ENCODE data around the gene FBXL19. TPM values are rescaled to one million over a fixed set of nuclear protein-coding genes. Genes with fewer than 3 reads are reported as not detected.

The FBXL19 gene
- total and polyA plus RNA-seq, 2 of the 8 experiments (the other 6 are each of a cell fraction or from before 2014, with no cell fraction given) = 47.2 to 72.2 TPM

GRCh38 chr16:30910427-30911029, 12.8 kb upstream of the FBXL19 start:
- Histone ChIP-seq H2BK15ac (ENCODE audit: low read length) (peak overlapping the region; percentile 73; the same call in 1 of the 2 replicates), H3K36me3 (ENCODE audit: control insufficient read depth in 2 of 4, insufficient read depth in 4 of 4, low read length in 3 of 4) (no peaks in the 10 kb centered on the region), H3K4ac (replicated peaks; ENCODE audit: insufficient read length, low read depth, low read length) (no peak overlapping the region), H4K5ac (ENCODE audit: insufficient read length, low read depth, low read length) (peak overlapping the region; percentile 9), H4K20me1 (replicated peaks in 1 of 2; ENCODE audit: control insufficient read depth in 1 of 2, insufficient read depth in 2 of 2, low read length in 2 of 2) (no peaks in the 10 kb centered on the region), H2AK5ac (ENCODE audit: low read depth, low read length) (0 out of 2 replicates have a peak overlapping the region, but pooled peaks have one; percentile 44), H3K4me2 (ENCODE audit: insufficient read depth in 1 of 2, low read depth in 2 of 2, low read length in 2 of 2) (peak overlapping the region; percentile 30 to 45), H2BK20ac (ENCODE audit: low read length) (no peak overlapping the region), H3K56ac (replicated peaks; ENCODE audit: insufficient read length, low read depth, low read length) (no peak overlapping the region), H3K23me2 (ENCODE audit: low read depth, low read length) (no peaks in the 10 kb centered on the region), H2BK5ac (ENCODE audit: low read depth, low read length) (no peak overlapping the region), H3K23ac (ENCODE audit: insufficient read length) (no peak overlapping the region), H3K4me3 (ENCODE audit: extremely low read depth in 1 of 4, insufficient read depth in 2 of 4, low read depth in 3 of 4, low read length in 4 of 4) (no peak overlapping the region), H4K91ac (replicated peaks; ENCODE audit: insufficient read length, low read length) (peak overlapping the region; percentile 39), H4K8ac (ENCODE audit: extremely low read depth, insufficient read depth, low read length) (peak overlapping the region; percentile 4; the same call in 1 of the 2 replicates), H3K14ac (ENCODE audit: insufficient read length) (no peak overlapping the region), H2BK120ac (replicated peaks; ENCODE audit: low read depth, low read length) (no peak overlapping the region), H3K27me3 (replicated peaks in 1 of 4; ENCODE audit: control insufficient read depth in 3 of 4, extremely low read depth in 1 of 4, insufficient read depth in 3 of 4, low read length in 3 of 4) (no peaks in the 10 kb centered on the region), H3K27ac (ENCODE audit: low read depth, low read length) (no peak overlapping the region), H3K18ac (ENCODE audit: extremely low read depth, low read length) (peak overlapping the region; percentile 86; the same call in 1 of the 2 replicates), H3K9ac (replicated peaks in 1 of 4; ENCODE audit: extremely low read depth in 1 of 4, low read depth in 3 of 4, low read length in 3 of 4) (no peak overlapping the region), H3K9me3 (ENCODE audit: insufficient read depth in 2 of 2, low read depth in 1 of 2, low read length in 1 of 2) (no peaks in the 10 kb centered on the region), H3K79me1 (ENCODE audit: low read depth, low read length) (no peaks in the 10 kb centered on the region), H3K4me1 (replicated peaks in 1 of 4; ENCODE audit: control insufficient read depth in 3 of 4, insufficient read depth in 4 of 4, low read length in 3 of 4) (peaks cover 0 to 9% (median 7%) of the 10 kb centered on the region in 4 experiments; a peak in 6 of 7 replicates), H2BK12ac (ENCODE audit: low read depth, low read length) (peak overlapping the region; percentile 52; the same call in 1 of the 2 replicates), H3K79me2 (ENCODE audit: control insufficient read depth in 1 of 2, insufficient read depth in 2 of 2, low read length in 2 of 2) (no peaks in the 10 kb centered on the region), H2AFZ (ENCODE audit: low read length) (peak overlapping the region; percentile 65; the same call in 1 of the 2 replicates)
- TF ChIP-seq CHD2 (IDR thresholded peaks at IDR 0.05; ENCODE audit: low read length) (no peak), TCF12 (IDR thresholded peaks at IDR 0.05; ENCODE audit: low read depth, low read length) (no peak), GABPA (IDR thresholded peaks at IDR 0.05; ENCODE audit: borderline replicate concordance, insufficient read depth, low read length) (no peak), SRF (IDR thresholded peaks at IDR 0.05; ENCODE audit: low read depth, low read length) (no peak), KDM1A (IDR thresholded peaks at IDR 0.05; ENCODE audit: borderline replicate concordance, low read length) (no peak), NANOG (IDR thresholded peaks at IDR 0.05; ENCODE audit: insufficient read depth, low read depth, low read length, poor library complexity, severe bottlenecking) (no peak), ATF2 (IDR thresholded peaks at IDR 0.05; ENCODE audit: low read length) (no peak), ZNF274 (IDR thresholded peaks at IDR 0.05; ENCODE audit: borderline replicate concordance, extremely low read depth, low read length) (no peak)
- POLR2A ChIA-PET (ENCODE audit: partially characterized antibody) = interaction anchor here (1.2 to 1.9 kb wide), 4 partner anchors 14 to 66 kb away, joined by 3 to 8 read pairs (median 6); partner anchors contain the start of gene CTF1
- CTCF ChIA-PET (ENCODE audit: partially characterized antibody) = interaction anchor here (0.7 to 1.9 kb wide), 4 partner anchors 9 to 108 kb away, joined by 3 to 8 read pairs (median 3); no protein-coding TSS in a partner anchor
- WGBS, 2 experiments (ENCODE audit: extremely low coverage in 1 of 2, insufficient coverage in 1 of 2, insufficient read length in 1 of 2, insufficient replicate concordance in 2 of 2, low coverage in 1 of 2, low lambda C conversion rate in 2 of 2, missing lambda C conversion rate in 1 of 2) = 65% methylated on average over 14 of the region's 18 CpGs; no CpG with 5 or more reads in 1 of the 2 experiments
- peak in 1 of 2 experiments; percentile 65 for DNase-seq (ENCODE audit: low read depth in 1 of 2, low spot score in 2 of 2)
- no peak for FAIRE-seq
